WI38 (cell line): ENCODE data around the gene CYP4V2.

Experiments
- H3K4me3 ChIP-seq: 2 replicates; pipeline ENCODE4 v1.5.1; 2011; ENCODE audit warnings: low read depth, mild to moderate bottlenecking, control low read depth, low read length
- CTCF ChIP-seq: IDR thresholded peaks from 2 replicates; pipeline ENCODE4 v1.5.1; 2012; ENCODE audit warnings: low read depth, mild to moderate bottlenecking, control low read depth, low read length

CYP4V2 gene

GRCh38 chr4:186216465-186217024 lies 25.2 kb downstream of the CYP4V2 start:
- no peak for TF ChIP-seq CTCF
- H3K4me3 ChIP-seq: no peak overlapping the region

- TF ChIP-seq CTCF: no peak
Measured at GRCh38 chr4:186217733-186218293, 26.4 kb downstream of the CYP4V2 start.

GRCh38 chr4:186221624-186222023 lies 30.3 kb downstream of the CYP4V2 start:
- H3K4me3 ChIP-seq: no peak overlapping the region
- TF ChIP-seq CTCF: no peak

More at GRCh38 chr4:186217733-186218293, 26.4 kb downstream of the CYP4V2 start:
- H3K4me3 ChIP-seq: no peak overlapping the region

GRCh38 chr4:186225848-186226247 lies 34.5 kb downstream of the CYP4V2 start:
- no peak overlapping the region for H3K4me3 ChIP-seq
- no peak for TF ChIP-seq CTCF

GRCh38 chr4:186226521-186227189 lies 35.3 kb downstream of the CYP4V2 start:
- TF ChIP-seq CTCF: no peak
- no peak overlapping the region for H3K4me3 ChIP-seq

- H3K4me3 ChIP-seq: no peak within 1 kb of the TSS
- no peak for TF ChIP-seq CTCF
Measured at GRCh38 chr4:186227221-186227620, 35.9 kb downstream of the CYP4V2 start, which contains the start of gene KLKB1. Gene KLKB1 (plus strand): TSS chr4:186227507. CDS start chr4:186228196, 689 bp downstream.
